ENCODE data around the gene EFS.

- TF ChIP-seq CTCF (IDR thresholded peaks at IDR 0.05; ENCODE audit: borderline replicate concordance, extremely low read depth, low read length, poor library complexity, severe bottlenecking) (no peak), EZH2 (IDR thresholded peaks at IDR 0.05; ENCODE audit: borderline replicate concordance, low read depth, low read length, severe bottlenecking) (no peak)
Measured at GRCh38 chr14:23407516-23408306, 42.7 kb upstream of the EFS start, which contains the start of gene MYH6.
